ENCODE data around the gene ACOX1. TPM values are rescaled to one million over a fixed set of nuclear protein-coding genes. Genes with fewer than 3 reads are reported as not detected.

The ACOX1 gene
- polyA plus RNA-seq, 1 of the 3 experiments (the other 2 are of a cell fraction) = 21.5 TPM

- POLR2A ChIA-PET = no interaction called here
Measured at GRCh38 chr17:76000755-76001521, 22.0 kb upstream of the ACOX1 start, which contains the start of gene CDK3. CDK3 (plus strand) TSS chr17:76000855; CDS start chr17:76001426, 571 bp downstream.

GRCh38 chr17:76000016-76000754, 21.2 kb upstream of the ACOX1 start:
- H3K9ac ChIP-seq = no peak overlapping the region
- no peak overlapping the region; a peak in 1 of 4 replicates for H3K27ac ChIP-seq (ENCODE audit: low read depth in 2 of 2, low read length in 1 of 2)
- H2AFZ ChIP-seq (ENCODE audit: low read depth) = no peak overlapping the region
- peaks cover 19% of the 10 kb centered on the region for H3F3A ChIP-seq (replicated peaks; ENCODE audit: insufficient read depth)
- H3K36me3 ChIP-seq (replicated peaks in 1 of 2; ENCODE audit: control insufficient read depth in 1 of 2, insufficient read depth in 2 of 2, low read length in 1 of 2) = no peaks in the 10 kb centered on the region
- no peaks in the 10 kb centered on the region for H4K20me1 ChIP-seq (ENCODE audit: insufficient read depth)
- POLR2A ChIA-PET = no interaction called here
- CTCF ChIA-PET = interaction anchor here (0.6 to 10.2 kb wide), 55 partner anchors 10 to 385 kb away, joined by 3 to 231 read pairs (median 4); partner anchors contain the start of genes ACOX1, EXOC7, FBF1 and MRPL38
- no peak overlapping the region; a peak in 1 of 4 replicates for H3K4me3 ChIP-seq (ENCODE audit: low read depth in 2 of 2, low read length in 1 of 2)
- WGBS (ENCODE audit: low lambda C conversion rate) = 66% methylated on average over 23 of the region's 31 CpGs
- no peaks in the 10 kb centered on the region for H3K79me2 ChIP-seq (ENCODE audit: insufficient read depth)
- no peaks in the 10 kb centered on the region for H3K27me3 ChIP-seq (ENCODE audit: insufficient read depth)
- TF ChIP-seq EP300 (IDR thresholded peaks at IDR 0.05; ENCODE audit: borderline replicate concordance in 1 of 2, low read depth in 1 of 2, low read length in 1 of 2) (peak in 1 of 2 experiments; percentile 31; a peak in 1 of 4 replicates), CTCF (IDR thresholded peaks at IDR 0.05) (peak; percentile 94), RAD21 (IDR thresholded peaks at IDR 0.05; ENCODE audit: low read length) (peak; percentile 72), FOXJ3 (CRISPR knock-in tag; IDR thresholded peaks at IDR 0.05) (no peak), SMC3 (IDR thresholded peaks at IDR 0.05; ENCODE audit: low read depth, low read length) (peak; percentile 33), SIN3A (IDR thresholded peaks at IDR 0.05; ENCODE audit: borderline replicate concordance, low read depth, low read length) (no peak), MXI1 (IDR thresholded peaks at IDR 0.05; ENCODE audit: low read depth, low read length) (no peak)
- TF ChIP-seq, protein P1, sequence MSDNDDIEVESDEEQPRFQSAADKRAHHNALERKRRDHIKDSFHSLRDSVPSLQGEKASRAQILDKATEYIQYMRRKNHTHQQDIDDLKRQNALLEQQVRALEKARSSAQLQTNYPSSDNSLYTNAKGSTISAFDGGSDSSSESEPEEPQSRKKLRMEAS (IDR thresholded peaks at IDR 0.05; ENCODE audit: low read depth) = peak; percentile 42; the same call in 1 of the 2 replicates
- TF ChIP-seq, protein P2, sequence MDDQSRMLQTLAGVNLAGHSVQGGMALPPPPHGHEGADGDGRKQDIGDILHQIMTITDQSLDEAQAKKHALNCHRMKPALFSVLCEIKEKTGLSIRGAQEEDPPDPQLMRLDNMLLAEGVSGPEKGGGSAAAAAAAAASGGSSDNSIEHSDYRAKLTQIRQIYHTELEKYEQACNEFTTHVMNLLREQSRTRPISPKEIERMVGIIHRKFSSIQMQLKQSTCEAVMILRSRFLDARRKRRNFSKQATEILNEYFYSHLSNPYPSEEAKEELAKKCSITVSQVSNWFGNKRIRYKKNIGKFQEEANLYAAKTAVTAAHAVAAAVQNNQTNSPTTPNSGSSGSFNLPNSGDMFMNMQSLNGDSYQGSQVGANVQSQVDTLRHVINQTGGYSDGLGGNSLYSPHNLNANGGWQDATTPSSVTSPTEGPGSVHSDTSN (IDR thresholded peaks at IDR 0.05) = no peak
- TF ChIP-seq, protein P3, sequence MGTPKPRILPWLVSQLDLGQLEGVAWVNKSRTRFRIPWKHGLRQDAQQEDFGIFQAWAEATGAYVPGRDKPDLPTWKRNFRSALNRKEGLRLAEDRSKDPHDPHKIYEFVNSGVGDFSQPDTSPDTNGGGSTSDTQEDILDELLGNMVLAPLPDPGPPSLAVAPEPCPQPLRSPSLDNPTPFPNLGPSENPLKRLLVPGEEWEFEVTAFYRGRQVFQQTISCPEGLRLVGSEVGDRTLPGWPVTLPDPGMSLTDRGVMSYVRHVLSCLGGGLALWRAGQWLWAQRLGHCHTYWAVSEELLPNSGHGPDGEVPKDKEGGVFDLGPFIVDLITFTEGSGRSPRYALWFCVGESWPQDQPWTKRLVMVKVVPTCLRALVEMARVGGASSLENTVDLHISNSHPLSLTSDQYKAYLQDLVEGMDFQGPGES (IDR thresholded peaks at IDR 0.05; ENCODE audit: low read depth, low read length) = no peak
- no peaks in the 10 kb centered on the region for H3K9me2 ChIP-seq
- no peak overlapping the region for H3K4me2 ChIP-seq
- H3K9me3 ChIP-seq = no peaks in the 10 kb centered on the region
- DNase-seq = peak; percentile 98
- H3K4me1 ChIP-seq (ENCODE audit: control insufficient read depth in 1 of 2, insufficient read depth in 2 of 2, low read depth in 1 of 2, low read length in 1 of 2) = peaks cover 0 to 13% of the 10 kb centered on the region in 2 experiments; a peak in 2 of 4 replicates

More at GRCh38 chr17:76000755-76001521, 22.0 kb upstream of the ACOX1 start, which contains the start of gene CDK3:
- Histone ChIP-seq H4K20me1 (ENCODE audit: insufficient read depth) (no peaks in the 10 kb centered on the region), H3K9me3 (no peaks in the 10 kb centered on the region), H3K9ac (no peak within 1 kb of the TSS), H3K4me2 (no peak within 1 kb of the TSS), H3K36me3 (replicated peaks in 1 of 2; ENCODE audit: control insufficient read depth in 1 of 2, insufficient read depth in 2 of 2, low read length in 1 of 2) (no peaks in the 10 kb centered on the region), H2AFZ (ENCODE audit: low read depth) (no peak within 1 kb of the TSS), H3K4me3 (ENCODE audit: low read depth in 2 of 2, low read length in 1 of 2) (no peak within 1 kb of the TSS; a peak in 1 of 4 replicates), H3K9me2 (no peaks in the 10 kb centered on the region), H3K27ac (ENCODE audit: low read depth in 2 of 2, low read length in 1 of 2) (no peak within 1 kb of the TSS; a peak in 1 of 4 replicates), H3K79me2 (ENCODE audit: insufficient read depth) (no peaks in the 10 kb centered on the region), H3K4me1 (ENCODE audit: control insufficient read depth in 1 of 2, insufficient read depth in 2 of 2, low read depth in 1 of 2, low read length in 1 of 2) (peaks cover 0 to 17% of the 10 kb centered on the region in 2 experiments; a peak in 2 of 4 replicates), H3F3A (replicated peaks; ENCODE audit: insufficient read depth) (peaks cover 22% of the 10 kb centered on the region), H3K27me3 (ENCODE audit: insufficient read depth) (no peaks in the 10 kb centered on the region)
- TF ChIP-seq GABPA (IDR thresholded peaks at IDR 0.05; ENCODE audit: low read depth) (no peak), CTCF (IDR thresholded peaks at IDR 0.05) (0 out of 2 replicates have a peak, but pooled peaks have one; percentile 41)
- 78% methylated on average over 12 of the region's 21 CpGs for WGBS (ENCODE audit: low lambda C conversion rate)
- DNase-seq = no peak
- CTCF ChIA-PET = interaction anchor here (0.6 to 10.2 kb wide), 47 partner anchors 11 to 384 kb away, joined by 3 to 231 read pairs (median 4); partner anchors contain the start of genes ACOX1, EXOC7, FBF1 and MRPL38

All from SK-N-SH (cell line).